ENCODE measurements around the gene PGA3. TPM values are rescaled to one million over a fixed set of nuclear protein-coding genes. Genes with fewer than 3 reads are reported as not detected.
"Not testable (repeated sequence)": the region's sequence is repeated elsewhere in the genome, so short reads cannot be mapped to it uniquely, and the experiment has no call there.

PGA3 gene
- total RNA-seq, 2 experiments from 2014 or later = not detected

GRCh38 chr11:61176446-61176845 lies 26.9 kb upstream of the PGA3 start:
- POLR2A ChIA-PET = no interaction called here
- H3K4me1 Mint-ChIP-seq (ENCODE audit: low read depth) = peaks cover 17% of the 10 kb centered on the region
- no peaks in the 10 kb centered on the region for H3K36me3 Mint-ChIP-seq (ENCODE audit: low read depth)
- Histone ChIP-seq H3K36me3 (ENCODE audit: insufficient read depth, low read length) (no peaks in the 10 kb centered on the region), H3K4me1 (ENCODE audit: insufficient read depth, low read length) (peaks cover 11% of the 10 kb centered on the region), H3K9me3 (ENCODE audit: control insufficient read depth in 1 of 2, insufficient read depth in 1 of 2, low read length in 2 of 2) (peaks cover 0 to 8% of the 10 kb centered on the region in 2 experiments), H3K27ac (ENCODE audit: low read depth in 1 of 2, low read length in 2 of 2) (no peak overlapping the region), H3K27me3 (ENCODE audit: control insufficient read depth in 1 of 2, insufficient read depth in 2 of 2, low read length in 2 of 2) (no peaks in the 10 kb centered on the region), H3K4me3 (ENCODE audit: low read length) (no peak overlapping the region)
- intact Hi-C loops (cut with DNase I, micrococcal nuclease) = no loop called here
- H3K27me3 Mint-ChIP-seq = no peaks in the 10 kb centered on the region
- no peak overlapping the region for H3K4me3 Mint-ChIP-seq
- ATAC-seq (ENCODE audit: poor library complexity) (no peak), DNase-seq (no peak)
- CTCF ChIA-PET = no interaction called here
- H3K27ac Mint-ChIP-seq = no peak overlapping the region
- TF ChIP-seq CTCF (IDR thresholded peaks at IDR 0.05) = no peak
- H3K9me3 Mint-ChIP-seq = no peaks in the 10 kb centered on the region

- H3K27me3 ChIP-seq (ENCODE audit: control insufficient read depth in 1 of 2, insufficient read depth in 2 of 2, low read length in 2 of 2); DNase-seq; H3K9me3 Mint-ChIP-seq; H3K36me3 ChIP-seq (ENCODE audit: insufficient read depth, low read length); H3K4me3 Mint-ChIP-seq; POLR2A ChIA-PET; H3K27me3 Mint-ChIP-seq; H3K27ac ChIP-seq (ENCODE audit: low read depth in 1 of 2, low read length in 2 of 2); H3K4me1 Mint-ChIP-seq (ENCODE audit: low read depth); intact Hi-C loops (cut with DNase I, micrococcal nuclease); H3K9me3 ChIP-seq (ENCODE audit: control insufficient read depth in 1 of 2, insufficient read depth in 1 of 2, low read length in 2 of 2); H3K4me3 ChIP-seq (ENCODE audit: low read length); H3K36me3 Mint-ChIP-seq (ENCODE audit: low read depth); H3K27ac Mint-ChIP-seq; CTCF ChIA-PET; ATAC-seq (ENCODE audit: poor library complexity); H3K4me1 ChIP-seq (ENCODE audit: insufficient read depth, low read length): not testable (repeated sequence)
Measured at GRCh38 chr11:61180205-61180604, 23.1 kb upstream of the PGA3 start.

- Histone ChIP-seq H3K4me3 (ENCODE audit: low read length) (no peak overlapping the region), H3K27ac (ENCODE audit: low read depth in 1 of 2, low read length in 2 of 2) (no peak overlapping the region), H3K9me3 (ENCODE audit: control insufficient read depth in 1 of 2, insufficient read depth in 1 of 2, low read length in 2 of 2) (no peaks in the 10 kb centered on the region), H3K4me1 (ENCODE audit: insufficient read depth, low read length) (no peaks in the 10 kb centered on the region), H3K36me3 (ENCODE audit: insufficient read depth, low read length) (no peaks in the 10 kb centered on the region), H3K27me3 (ENCODE audit: control insufficient read depth in 1 of 2, insufficient read depth in 2 of 2, low read length in 2 of 2) (no peaks in the 10 kb centered on the region)
- ATAC-seq (ENCODE audit: poor library complexity) (no peak), DNase-seq (no peak)
- Mint-ChIP-seq H3K4me1 (ENCODE audit: low read depth) (no peaks in the 10 kb centered on the region), H3K27ac (no peak overlapping the region), H3K4me3 (no peak overlapping the region), H3K27me3 (no peaks in the 10 kb centered on the region), H3K9me3 (no peaks in the 10 kb centered on the region), H3K36me3 (ENCODE audit: low read depth) (no peaks in the 10 kb centered on the region)
- ChIA-PET CTCF (no interaction called here), POLR2A (no interaction called here)
- intact Hi-C loops (cut with DNase I, micrococcal nuclease) = no loop called here
- no peak for TF ChIP-seq CTCF (IDR thresholded peaks at IDR 0.05)
Measured at GRCh38 chr11:61181489-61181888, 21.8 kb upstream of the PGA3 start.

- Mint-ChIP-seq H3K4me3 (no peak overlapping the region), H3K9me3 (no peaks in the 10 kb centered on the region), H3K36me3 (ENCODE audit: low read depth) (no peaks in the 10 kb centered on the region), H3K27me3 (no peaks in the 10 kb centered on the region), H3K4me1 (ENCODE audit: low read depth) (no peaks in the 10 kb centered on the region), H3K27ac (no peak overlapping the region)
- no peaks in the 10 kb centered on the region for H3K36me3 ChIP-seq (ENCODE audit: insufficient read depth, low read length)
- TF ChIP-seq CTCF (IDR thresholded peaks at IDR 0.05) = no peak
- no peak overlapping the region for H3K4me3 ChIP-seq (ENCODE audit: low read length)
- no peak for DNase-seq
- intact Hi-C loops (cut with DNase I, micrococcal nuclease) = no loop called here
- H3K27ac ChIP-seq (ENCODE audit: low read depth in 1 of 2, low read length in 2 of 2) = no peak overlapping the region
- POLR2A ChIA-PET = no interaction called here
- no peaks in the 10 kb centered on the region for H3K27me3 ChIP-seq (ENCODE audit: control insufficient read depth in 1 of 2, insufficient read depth in 2 of 2, low read length in 2 of 2)
- H3K4me1 ChIP-seq (ENCODE audit: insufficient read depth, low read length) = no peaks in the 10 kb centered on the region
- CTCF ChIA-PET = interaction anchor here (1.9 kb wide), 1 partner anchor 214 kb away, joined by 6 read pairs; no protein-coding TSS in a partner anchor
- H3K9me3 ChIP-seq (ENCODE audit: control insufficient read depth in 1 of 2, insufficient read depth in 1 of 2, low read length in 2 of 2) = no peaks in the 10 kb centered on the region
- ATAC-seq (ENCODE audit: poor library complexity) = no peak
Measured at GRCh38 chr11:61183645-61184044, 19.7 kb upstream of the PGA3 start.
